CD4-positive, alpha-beta T cell treated with Interleukin-10 for 1 hour (primary cell): Measurements from ENCODE around the gene FOXP2.
"Not testable (repeated sequence)": the region's sequence is repeated elsewhere in the genome, so short reads cannot be mapped to it uniquely, and the experiment has no call there.

Experiments used
- DNase-seq: peaks from one replicate; pipeline ENCODE4 v3.0.0-alpha.2; 2020

The FOXP2 gene

DNA sequence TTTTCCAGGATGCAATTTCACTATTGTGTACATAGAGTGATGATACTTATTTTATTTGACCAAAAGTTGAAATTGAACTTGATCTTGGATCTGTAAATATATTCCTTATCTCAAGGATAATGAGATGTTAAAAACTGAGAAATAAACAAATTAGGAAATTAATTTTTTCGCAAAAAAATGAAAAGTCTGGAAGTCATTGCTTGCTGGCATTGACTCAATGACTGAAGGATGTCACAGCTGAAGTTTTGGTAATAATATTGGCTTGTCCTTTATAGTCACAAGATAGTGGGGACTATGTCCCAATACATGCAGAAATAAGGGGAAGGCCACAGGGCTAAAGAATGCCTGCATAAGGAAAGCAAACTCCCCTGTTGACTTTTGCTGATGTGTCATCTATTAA is 92.8 kb downstream of the FOXP2 start:
- DNase-seq = no peak

DNA sequence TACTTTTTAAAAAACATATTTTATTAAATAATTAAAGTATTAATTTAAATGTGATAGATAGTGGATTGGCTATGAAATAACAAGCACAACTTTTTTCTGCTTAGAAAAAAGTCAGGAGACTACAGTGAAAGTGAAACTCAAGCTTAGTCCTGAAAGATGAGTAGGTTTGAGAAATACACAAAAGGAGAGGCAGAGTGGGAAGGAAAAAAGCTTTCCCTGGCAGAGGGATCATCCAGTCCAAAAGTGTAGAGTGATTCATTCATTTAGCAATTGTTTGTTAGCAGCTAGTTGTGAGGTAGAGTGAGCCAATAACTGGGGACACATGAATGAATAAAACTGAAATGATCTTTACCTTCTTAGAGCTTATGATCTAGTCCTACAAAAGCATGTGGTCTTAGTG is 93.5 kb downstream of the FOXP2 start:
- no peak for DNase-seq

GRCh38 chr7:114510824-114511223 is 96.2 kb downstream of the FOXP2 start:
- not testable (repeated sequence) for DNase-seq

DNA sequence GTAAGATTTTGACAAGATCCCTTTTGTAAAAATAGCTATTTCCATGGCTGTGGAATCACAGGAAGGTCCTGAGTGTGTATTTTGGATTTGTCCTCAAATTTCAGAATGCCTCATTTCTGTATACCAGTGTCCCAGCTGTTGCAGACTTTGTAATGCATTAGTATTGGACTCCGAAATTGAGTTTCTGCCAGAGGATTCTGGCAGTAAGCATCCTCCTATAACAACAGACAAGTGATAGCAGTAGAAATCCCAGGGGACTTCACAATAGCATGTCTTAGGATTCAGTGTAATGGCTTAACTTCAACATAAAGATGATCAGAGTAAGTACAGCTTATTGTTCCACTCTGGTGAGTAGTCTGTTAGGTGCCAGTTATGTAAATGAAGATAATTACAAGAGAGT is 104.6 kb downstream of the FOXP2 start:
- DNase-seq = no peak

GRCh38 chr7:114522081-114522480 is 107.5 kb downstream of the FOXP2 start:
- DNase-seq = no peak

DNA sequence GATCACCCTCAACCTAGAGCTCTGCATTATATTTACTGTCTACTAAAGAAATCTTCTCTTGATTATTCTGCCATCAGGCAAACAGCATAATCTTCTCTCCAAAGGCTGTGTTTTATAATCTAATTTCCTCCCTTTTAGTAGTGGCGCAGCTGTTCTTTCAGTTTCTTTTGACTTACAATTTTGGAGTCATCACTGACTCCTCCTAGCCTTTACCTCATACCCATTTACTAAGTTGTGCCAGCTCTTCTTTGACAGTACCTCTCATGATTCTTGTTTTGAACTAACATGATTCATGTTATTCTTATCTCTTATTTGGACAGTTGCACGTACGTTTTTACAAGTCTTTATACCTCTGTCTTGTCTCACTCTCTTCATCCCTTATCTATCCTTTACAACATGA is 113.0 kb downstream of the FOXP2 start:
- DNase-seq = no peak

DNA sequence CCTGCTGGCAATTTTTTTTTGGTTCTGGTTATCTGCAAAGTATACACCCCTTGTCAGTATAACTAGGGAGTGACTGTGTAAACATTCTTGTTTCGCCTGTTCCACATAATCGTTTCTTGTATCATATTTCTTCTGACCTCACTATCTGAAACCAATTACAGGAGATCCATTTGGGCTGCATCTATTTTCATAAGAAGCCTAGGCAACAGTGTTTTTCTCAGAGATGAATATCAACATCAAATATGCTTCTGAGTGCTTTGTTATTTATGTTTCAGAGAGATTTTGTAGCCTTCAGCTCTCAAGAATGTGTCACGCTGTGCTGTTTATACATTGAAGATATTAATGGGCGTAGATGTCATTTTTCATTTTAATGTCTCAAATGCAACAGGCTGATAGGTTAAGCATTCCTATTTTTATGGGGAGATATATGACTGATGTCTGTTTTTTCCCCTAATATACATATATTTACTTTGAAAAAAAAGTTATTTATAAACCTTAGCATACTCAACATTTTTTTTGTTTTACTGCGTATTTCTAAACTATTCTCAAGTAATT is 115.5 kb downstream of the FOXP2 start:
- no peak for DNase-seq

GRCh38 chr7:114531326-114531725 is 116.7 kb downstream of the FOXP2 start:
- no peak for DNase-seq

DNA sequence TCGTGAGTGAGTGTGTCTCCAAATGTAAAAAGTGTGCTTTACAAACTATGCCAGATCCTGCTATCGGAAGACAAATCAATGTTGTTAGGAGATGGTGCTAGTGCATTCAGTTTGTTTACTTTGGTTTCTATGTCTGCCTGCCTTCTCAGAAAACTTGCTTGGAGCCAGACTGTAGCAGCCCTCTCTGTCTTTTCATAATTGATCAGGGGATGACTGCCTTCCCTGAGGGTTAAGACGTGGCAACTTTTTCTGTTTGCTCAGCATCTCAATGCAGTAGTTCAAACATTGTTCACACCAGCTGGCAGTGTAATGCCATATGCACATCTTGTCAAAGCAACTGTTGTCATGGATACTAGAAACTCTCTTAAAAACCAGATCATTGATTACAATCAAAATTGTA is 118.5 kb downstream of the FOXP2 start:
- DNase-seq = no peak

DNA sequence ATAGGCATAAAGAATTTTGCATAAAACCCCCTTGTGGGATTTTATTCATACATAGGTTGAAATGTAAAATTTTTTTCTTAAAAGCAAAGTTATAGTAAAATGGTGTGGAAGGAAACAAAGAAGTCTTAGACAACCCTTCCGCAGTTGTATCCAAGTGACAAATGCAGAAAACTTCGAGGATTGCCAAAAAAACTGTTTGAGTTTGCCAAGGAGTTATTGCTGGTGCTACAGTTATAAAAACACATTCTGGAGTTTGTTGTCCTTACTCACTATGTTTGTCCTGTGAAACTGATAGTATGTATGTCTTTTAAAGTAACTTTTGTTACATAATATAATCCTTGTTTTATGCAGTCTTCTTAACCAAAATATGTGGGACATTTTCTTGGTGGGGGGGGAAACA is 120.3 kb downstream of the FOXP2 start:
- no peak for DNase-seq

GRCh38 chr7:114539575-114539974 is 125.0 kb downstream of the FOXP2 start:
- no peak for DNase-seq

- DNase-seq = no peak
These were observed 125.7 kb downstream of the FOXP2 start for GRCh38 chr7:114540291-114540690.

DNA sequence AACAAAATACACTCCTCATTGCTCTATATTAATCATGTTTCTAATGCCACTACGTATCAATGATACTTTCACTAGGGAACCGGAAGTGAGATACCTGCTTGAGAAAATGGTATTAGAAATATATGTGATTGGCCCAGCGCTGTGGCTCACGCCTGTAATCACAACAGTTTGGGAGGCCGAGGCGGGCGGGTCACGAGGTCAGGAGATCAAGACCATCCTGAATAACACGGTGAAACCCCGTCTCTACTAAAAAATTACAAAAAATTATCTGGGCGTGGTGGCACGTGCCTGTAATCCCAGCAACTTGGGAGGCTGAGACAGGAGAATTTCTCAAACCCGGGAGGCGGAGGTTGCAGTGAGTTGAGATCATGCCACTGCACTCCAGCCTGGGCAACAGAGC is 132.7 kb downstream of the FOXP2 start:
- DNase-seq = not testable (repeated sequence)

DNA sequence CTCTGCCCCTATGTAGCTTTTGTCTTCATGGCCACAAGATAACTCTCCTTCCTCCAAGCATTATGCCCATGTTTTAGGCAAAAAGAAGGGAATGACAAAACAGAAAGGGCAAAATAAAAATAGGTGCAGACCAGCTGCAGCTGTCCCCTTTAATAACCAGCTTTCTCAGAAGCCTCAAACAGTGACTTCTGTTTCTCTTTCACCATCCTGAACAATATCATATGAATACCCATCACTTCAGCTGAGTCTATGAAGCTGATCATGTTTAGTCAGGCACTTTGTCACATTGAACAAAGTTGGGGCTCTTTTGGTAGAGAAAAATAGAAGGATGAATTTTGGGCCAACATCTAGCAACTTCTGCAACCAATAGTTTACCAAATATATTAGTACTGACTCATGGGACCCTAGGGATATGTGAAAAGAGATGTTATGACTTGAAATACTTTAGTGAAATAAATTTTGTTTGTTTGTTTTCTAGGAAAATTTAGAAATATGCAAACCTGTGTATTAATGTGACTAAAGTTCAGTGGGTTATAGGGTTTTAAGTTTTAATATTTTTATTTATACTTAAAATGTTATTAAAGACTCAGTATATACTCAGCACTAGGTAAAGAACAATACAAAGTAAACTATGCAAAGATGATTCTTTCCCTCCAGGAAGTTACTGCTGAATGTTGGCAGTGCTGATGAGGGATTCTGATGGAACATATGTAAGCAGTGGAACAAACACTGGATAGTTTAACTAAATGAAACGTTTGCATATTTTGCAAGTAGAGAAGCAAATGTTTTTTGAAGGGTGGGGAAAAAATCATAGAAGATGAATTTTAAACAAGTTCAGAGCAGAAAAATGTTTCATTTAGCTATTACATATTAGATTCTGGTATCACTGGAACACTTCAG is 133.7 kb downstream of the FOXP2 start:
- no peak for DNase-seq

- DNase-seq = no peak
These were observed 140.3 kb downstream of the FOXP2 start for GRCh38 chr7:114554781-114555537.

DNA sequence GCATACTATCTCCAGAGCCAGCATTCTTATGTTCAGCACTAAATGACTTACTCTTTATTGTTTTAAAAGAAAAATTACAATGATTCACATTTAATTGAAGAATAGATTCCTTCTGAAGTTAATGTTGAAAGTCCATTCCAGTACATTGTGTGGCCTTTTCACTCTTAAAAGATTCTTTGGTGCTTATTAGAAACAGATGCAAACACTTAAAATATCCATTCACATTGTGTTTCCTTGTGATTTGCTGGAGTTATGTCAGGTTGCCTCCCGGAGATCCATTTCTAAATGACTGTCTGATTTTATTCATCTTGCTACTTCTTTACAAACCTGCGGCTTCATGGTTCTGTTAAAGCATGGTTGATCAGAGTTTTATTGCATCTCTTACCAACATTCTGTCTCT is 152.8 kb downstream of the FOXP2 start:
- no peak for DNase-seq

DNA sequence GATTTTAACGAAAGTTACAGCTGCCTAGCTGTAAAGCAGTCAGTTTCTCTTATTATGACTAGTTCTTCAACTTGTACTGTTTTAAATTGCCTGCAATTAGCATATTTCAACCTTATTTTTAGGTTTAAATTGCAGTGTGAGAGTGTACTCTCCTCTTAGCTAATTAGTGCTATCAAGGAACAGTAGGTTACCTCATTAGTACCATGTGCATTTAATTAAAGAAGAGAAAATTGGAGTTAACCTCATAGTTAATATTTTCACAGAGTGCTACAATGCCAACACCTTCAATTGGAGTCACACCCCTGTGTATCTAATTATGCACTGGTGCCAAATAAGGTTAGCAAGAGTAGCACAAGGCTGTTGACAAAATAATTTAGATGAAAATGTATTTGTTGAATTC is 154.6 kb downstream of the FOXP2 start:
- no peak for DNase-seq

DNA sequence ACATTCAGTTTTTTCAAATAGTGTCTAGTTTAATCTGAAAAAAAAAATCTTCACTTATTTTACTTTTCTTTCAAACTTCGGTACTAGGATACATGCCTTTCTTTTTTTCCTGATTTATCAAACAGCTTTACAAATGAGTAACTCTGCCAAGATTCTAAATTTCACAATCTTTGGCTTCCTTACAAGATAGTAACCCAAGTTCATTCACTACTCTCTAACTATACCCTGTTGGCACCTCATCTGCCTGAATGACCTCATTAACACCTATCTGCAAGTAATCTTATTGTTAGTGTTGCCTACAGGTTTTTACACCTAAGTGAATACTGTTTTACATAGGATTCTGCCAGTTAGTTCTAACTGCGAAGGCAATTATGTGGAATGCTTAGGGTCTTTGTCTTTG is 159.8 kb downstream of the FOXP2 start:
- DNase-seq = no peak

DNA sequence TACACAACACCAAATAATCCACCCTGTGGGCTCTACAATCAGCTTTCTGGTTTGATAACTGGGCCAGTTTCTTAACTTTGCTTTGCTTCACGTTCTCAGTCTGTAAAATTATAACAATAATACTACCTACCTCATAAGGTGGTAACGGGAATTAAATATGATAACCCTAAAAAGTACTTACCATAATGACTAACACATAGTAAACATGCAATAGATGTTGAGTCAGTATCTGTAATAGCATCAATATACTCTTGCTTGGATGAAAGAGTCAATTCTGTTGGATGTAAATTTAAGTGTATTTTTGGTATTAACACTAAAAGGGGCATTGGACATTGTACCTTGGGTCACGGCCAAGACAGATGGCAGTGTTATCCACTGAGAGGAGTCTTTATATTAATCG is 160.5 kb downstream of the FOXP2 start:
- no peak for DNase-seq

DNA sequence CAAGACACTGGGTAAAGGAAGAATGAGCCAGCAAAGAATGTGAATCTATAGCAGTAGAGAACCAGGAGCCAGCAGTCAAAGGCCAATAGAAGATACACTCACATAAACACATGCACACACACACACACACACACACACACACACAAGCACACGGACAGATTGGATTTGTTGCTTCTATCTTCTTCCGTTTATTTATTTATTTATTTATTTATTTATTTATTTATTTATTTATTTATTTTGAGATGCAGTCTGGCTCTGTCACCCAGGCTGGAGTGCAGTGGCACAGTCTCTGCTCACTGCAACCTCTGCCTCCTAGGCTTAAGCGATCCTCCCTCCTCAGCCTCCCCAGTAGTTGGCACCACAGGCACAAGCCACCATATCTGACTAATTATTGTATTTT is 166.3 kb downstream of the FOXP2 start:
- DNase-seq = not testable (repeated sequence)

DNA sequence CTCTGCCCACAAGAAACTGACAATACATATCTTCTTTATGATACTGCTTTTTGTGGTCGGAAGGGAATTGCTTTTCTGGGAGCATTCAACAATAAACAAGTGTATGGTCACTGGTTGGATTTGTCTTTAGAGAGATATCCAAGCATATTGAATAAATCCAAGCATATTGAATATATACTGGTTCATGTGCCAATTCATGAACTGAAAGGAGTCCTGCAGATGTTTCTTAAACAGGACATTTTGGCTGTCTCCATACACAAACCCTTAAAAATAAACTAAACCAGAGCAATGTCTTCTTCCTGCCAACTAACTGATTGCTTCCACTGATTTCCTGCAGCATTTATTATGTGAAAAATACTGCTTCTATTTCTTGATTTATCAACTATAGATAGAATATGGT is 173.9 kb downstream of the FOXP2 start:
- no peak for DNase-seq

GRCh38 chr7:114589436-114589835 is 174.8 kb downstream of the FOXP2 start:
- DNase-seq = no peak

- no peak for DNase-seq
These were observed 175.7 kb downstream of the FOXP2 start for GRCh38 chr7:114590298-114590697.

DNA sequence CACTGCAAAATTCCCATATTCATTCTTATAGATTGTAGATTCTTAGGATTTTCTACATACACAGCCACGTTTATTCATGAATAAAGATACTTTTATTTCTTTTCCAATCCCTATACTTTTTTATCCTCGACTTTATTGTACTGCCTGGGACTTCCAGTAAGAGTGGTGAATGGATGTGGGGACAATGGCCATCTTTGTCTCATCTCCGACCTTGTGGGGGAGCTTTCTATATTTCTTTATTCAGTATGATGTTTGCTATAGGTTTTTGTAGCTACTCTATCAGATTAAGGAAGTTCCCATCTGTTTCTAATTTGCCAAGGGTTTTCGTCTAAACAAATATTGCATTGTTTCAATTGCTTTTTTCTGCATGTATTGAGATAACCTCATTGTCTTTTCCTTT is 184.3 kb downstream of the FOXP2 start:
- no peak for DNase-seq
